CD4-positive, alpha-beta memory T cell (primary cell): ENCODE results near the gene HSCB. TPM values are rescaled to one million over a fixed set of nuclear protein-coding genes. Genes with fewer than 3 reads are reported as not detected.

Experiments
- CTCF ChIA-PET: fragments of 350-600 bp; sonication (Branson Sonifier 250); formaldehyde crosslinking; loops from one replicate; lab custom pipeline; 2021; ENCODE audit warnings: inconsistent platforms; ENCODE audit not compliant: partially characterized antibody; lab: Charles Lee
- POLR2A ChIA-PET: fragments of 350-600 bp; sonication (Branson Sonifier 250); formaldehyde crosslinking; loops from one replicate; lab custom pipeline; 2021; ENCODE audit not compliant: partially characterized antibody; lab: Charles Lee
- DNase-seq, 5 donors: peaks; one replicate each; pipeline versions ENCODE4 v3.0.0 to v3.0.0-alpha.2; 2020 to 2022; ENCODE audit warnings: mixed read lengths in 1 of 5
- H3K27ac ChIP-seq: one replicate; pipeline ENCODE4 v1.7.0; 2013; ENCODE audit warnings: low read depth, low read length
- H3K27me3 ChIP-seq: 2 replicates; pipeline ENCODE4 v1.7.0; 2013; ENCODE audit warnings: mild to moderate bottlenecking, low read length, moderate library complexity; ENCODE audit not compliant: insufficient read depth
- H3K36me3 ChIP-seq: 2 replicates; pipeline ENCODE4 v1.7.0; 2013; ENCODE audit warnings: mild to moderate bottlenecking, low read length, moderate library complexity; ENCODE audit not compliant: insufficient read depth
- H3K4me1 ChIP-seq: 2 replicates; pipeline ENCODE4 v1.7.0; 2013; ENCODE audit warnings: mild to moderate bottlenecking, low read length, moderate library complexity; ENCODE audit not compliant: insufficient read depth
- H3K4me3 ChIP-seq, 2 donors: one replicate each; pipeline ENCODE4 v1.7.0; 2013; ENCODE audit warnings: low read length in 2 of 2, mild to moderate bottlenecking in 1 of 2
- H3K9me3 ChIP-seq, 2 donors: one replicate each; pipeline ENCODE4 v1.7.0; 2013; ENCODE audit warnings: low read length in 2 of 2, control low read depth in 1 of 2; ENCODE audit not compliant: control insufficient read depth in 1 of 2
- H3K27ac Mint-ChIP-seq, 7 donors: one replicate each; pipeline ENCODE4 v1.8.0; 2020 to 2021; ENCODE audit warnings: mixed read lengths in 7 of 7, mild to moderate bottlenecking in 6 of 7, inconsistent platforms in 3 of 7, moderate library complexity in 3 of 7
- H3K27me3 Mint-ChIP-seq, 2 donors: one replicate each; pipeline ENCODE4 v1.8.0; 2020 to 2021; ENCODE audit warnings: mixed read lengths in 2 of 2
- H3K36me3 Mint-ChIP-seq, 2 donors: one replicate each; pipeline ENCODE4 v1.8.0; 2020 to 2021; ENCODE audit warnings: mixed read lengths in 2 of 2, inconsistent platforms in 1 of 2, mild to moderate bottlenecking in 1 of 2
- H3K4me1 Mint-ChIP-seq, 4 donors: one replicate each; pipeline ENCODE4 v1.8.0; 2020 to 2021; ENCODE audit warnings: mixed read lengths in 4 of 4, mild to moderate bottlenecking in 1 of 4
- H3K4me3 Mint-ChIP-seq, 8 donors: one replicate each; pipeline ENCODE4 v1.8.0; 2020 to 2021; ENCODE audit warnings: mixed read lengths in 8 of 8, mild to moderate bottlenecking in 7 of 8, moderate library complexity in 6 of 8, inconsistent platforms in 3 of 8
- H3K9me3 Mint-ChIP-seq, 8 donors: one replicate each; pipeline ENCODE4 v1.8.0; 2020 to 2021; ENCODE audit warnings: mixed read lengths in 8 of 8, mild to moderate bottlenecking in 5 of 8, inconsistent platforms in 3 of 8, moderate library complexity in 1 of 8
- intact Hi-C: fragments of 100-400 bp; cut with micrococcal nuclease; formaldehyde crosslinking; loops from one replicate; pipeline ENCODE4 v1.15.1; 2023
- polyA plus RNA-seq, 2 donors: library from polyadenylated mRNA; unstranded; fragments of 300-500 nt; fragmentation: Illumina TruSeq; gene quantifications; one replicate each; pipeline ENCODE4 v1.2.3, GENCODE V29; 2021
- total RNA-seq, 2 experiments: library from RNA; stranded (reverse); gene quantifications; one replicate each; pipeline ENCODE4 v1.2.3, GENCODE V29; 2021

Gene HSCB
- total and polyA plus RNA-seq, 4 experiments from 2014 or later: 7.6 to 11.1 (median 9.8) TPM

GRCh38 chr22:28773461-28773867 is 31.6 kb downstream of the HSCB start:
- intact Hi-C loops: loop anchor here (5.0 kb wide), 1 partner anchor 39 kb away; no protein-coding TSS in a partner anchor
- Histone ChIP-seq H3K27ac (peak overlapping the region; percentile 84), H3K4me3 (peak overlapping the region; percentile 72 to 86), H3K27me3 (no peaks in the 10 kb centered on the region), H3K4me1 (peaks cover 35% of the 10 kb centered on the region), H3K36me3 (no peaks in the 10 kb centered on the region), H3K9me3 (no peaks in the 10 kb centered on the region)
- ChIA-PET CTCF (interaction anchor here (0.6 to 4.2 kb wide), 11 partner anchors 11 to 173 kb away, joined by 3 to 16 read pairs (median 4); partner anchors contain the start of gene XBP1), POLR2A (interaction anchor here (0.6 to 2.1 kb wide), 10 partner anchors 11 to 380 kb away, joined by 3 to 51 read pairs (median 6); partner anchors contain the start of gene XBP1)
- Mint-ChIP-seq H3K4me3 (peak overlapping the region; percentile 92 to 99 (median 96)), H3K4me1 (peaks cover 17 to 36% (median 27%) of the 10 kb centered on the region in 4 donors), H3K27me3 (no peaks in the 10 kb centered on the region), H3K36me3 (peaks cover 10 to 20% of the 10 kb centered on the region in 2 donors), H3K27ac (peak overlapping the region; percentile 81 to 97 (median 93)), H3K9me3 (no peaks in the 10 kb centered on the region)
- DNase-seq: no peak

- H3K36me3 ChIP-seq: no peaks in the 10 kb centered on the region
- no peaks in the 10 kb centered on the region for H3K27me3 ChIP-seq
- Mint-ChIP-seq H3K4me3 (peak overlapping the region; percentile 33 to 94 (median 74)), H3K27me3 (no peaks in the 10 kb centered on the region), H3K9me3 (no peaks in the 10 kb centered on the region), H3K4me1 (peaks cover 21 to 38% (median 29%) of the 10 kb centered on the region in 4 donors), H3K27ac (peak overlapping the region in 6 of 7 donors; percentile 13 to 92 (median 64)), H3K36me3 (peaks cover 10 to 23% of the 10 kb centered on the region in 2 donors)
- CTCF ChIA-PET: interaction anchor here (0.6 to 4.2 kb wide), 5 partner anchors 10 to 174 kb away, joined by 3 to 16 read pairs (median 8); no protein-coding TSS in a partner anchor
- no peak overlapping the region for H3K4me3 ChIP-seq
- peaks cover 38% of the 10 kb centered on the region for H3K4me1 ChIP-seq
- H3K9me3 ChIP-seq: no peaks in the 10 kb centered on the region
- H3K27ac ChIP-seq: peak overlapping the region; percentile 26
- intact Hi-C loops: loop anchor here (5.0 kb wide), 1 partner anchor 38 kb away; no protein-coding TSS in a partner anchor
- DNase-seq: no peak
- POLR2A ChIA-PET: interaction anchor here (0.6 to 1.5 kb wide), 2 partner anchors 26 to 37 kb away, joined by 3 read pairs; partner anchors contain the start of gene XBP1
These were observed 32.5 kb downstream of the HSCB start for GRCh38 chr22:28774378-28774777.

- H3K9me3 ChIP-seq: no peaks in the 10 kb centered on the region
- H3K27ac ChIP-seq: no peak overlapping the region
- H3K27me3 ChIP-seq: no peaks in the 10 kb centered on the region
- no peaks in the 10 kb centered on the region for H3K9me3 Mint-ChIP-seq
- DNase-seq: no peak
- H3K27ac Mint-ChIP-seq: peak overlapping the region in 1 of 7 donors; percentile 27
- H3K36me3 ChIP-seq: peaks cover 27% of the 10 kb centered on the region
- H3K4me3 ChIP-seq: no peak overlapping the region
- ChIA-PET POLR2A (interaction anchor here (1.0 kb wide), 1 partner anchor 20 kb away, joined by 6 read pairs; the partner anchor contains the start of gene XBP1), CTCF (interaction anchor here (1.2 to 1.4 kb wide), 2 partner anchors 10 to 49 kb away, joined by 5 to 6 read pairs; no protein-coding TSS in a partner anchor)
- H3K4me3 Mint-ChIP-seq: no peak overlapping the region
- no peaks in the 10 kb centered on the region for H3K27me3 Mint-ChIP-seq
- peaks cover 17 to 42% (median 24%) of the 10 kb centered on the region in 4 donors for H3K4me1 Mint-ChIP-seq
- H3K36me3 Mint-ChIP-seq: peaks cover 26 to 41% of the 10 kb centered on the region in 2 donors
- intact Hi-C loops: no loop called here
- peaks cover 29% of the 10 kb centered on the region for H3K4me1 ChIP-seq
These were observed 38.0 kb downstream of the HSCB start for GRCh38 chr22:28779833-28780232.

GRCh38 chr22:28780296-28780695 is 38.5 kb downstream of the HSCB start:
- Mint-ChIP-seq H3K27ac (no peak overlapping the region), H3K9me3 (no peaks in the 10 kb centered on the region), H3K27me3 (no peaks in the 10 kb centered on the region), H3K4me3 (no peak overlapping the region), H3K36me3 (peaks cover 30 to 44% of the 10 kb centered on the region in 2 donors), H3K4me1 (peaks cover 15 to 38% (median 21%) of the 10 kb centered on the region in 4 donors)
- H3K27me3 ChIP-seq: no peaks in the 10 kb centered on the region
- peaks cover 24% of the 10 kb centered on the region for H3K4me1 ChIP-seq
- POLR2A ChIA-PET: interaction anchor here (1.0 kb wide), 1 partner anchor 20 kb away, joined by 4 read pairs; no protein-coding TSS in a partner anchor
- no peak for DNase-seq
- no peaks in the 10 kb centered on the region for H3K9me3 ChIP-seq
- CTCF ChIA-PET: interaction anchor here (1.1 to 1.2 kb wide), 2 partner anchors 11 to 192 kb away, joined by 3 to 4 read pairs; no protein-coding TSS in a partner anchor
- peaks cover 32% of the 10 kb centered on the region for H3K36me3 ChIP-seq
- H3K27ac ChIP-seq: no peak overlapping the region
- H3K4me3 ChIP-seq: no peak overlapping the region
- intact Hi-C loops: no loop called here

GRCh38 chr22:28783786-28784671 is 42.2 kb downstream of the HSCB start:
- Histone ChIP-seq H3K4me1 (peaks cover 11% of the 10 kb centered on the region), H3K27ac (no peak overlapping the region), H3K27me3 (no peaks in the 10 kb centered on the region), H3K4me3 (no peak overlapping the region), H3K9me3 (no peaks in the 10 kb centered on the region), H3K36me3 (peaks cover 48% of the 10 kb centered on the region)
- DNase-seq: no peak
- ChIA-PET CTCF (interaction anchor here (0.8 to 10.2 kb wide), 4 partner anchors 10 to 183 kb away, joined by 3 to 166 read pairs (median 41); partner anchors contain the start of gene XBP1), POLR2A (interaction anchor here (1.3 to 1.8 kb wide), 4 partner anchors 11 to 27 kb away, joined by 3 to 8 read pairs (median 4); partner anchors contain the start of genes CCDC117 and XBP1)
- Mint-ChIP-seq H3K4me3 (no peak overlapping the region), H3K27me3 (no peaks in the 10 kb centered on the region), H3K36me3 (peaks cover 47 to 70% of the 10 kb centered on the region in 2 donors), H3K27ac (peak overlapping the region in 1 of 7 donors; percentile 59), H3K4me1 (peaks cover 9 to 25% (median 17%) of the 10 kb centered on the region in 4 donors), H3K9me3 (no peaks in the 10 kb centered on the region)
- intact Hi-C loops: no loop called here

GRCh38 chr22:28788601-28789000 is 46.8 kb downstream of the HSCB start:
- ChIA-PET POLR2A (interaction anchor here (1.6 to 2.2 kb wide), 2 partner anchors 12 to 41 kb away, joined by 5 to 14 read pairs; partner anchors contain the start of gene XBP1), CTCF (interaction anchor here (1.1 to 10.2 kb wide), 9 partner anchors 12 to 277 kb away, joined by 3 to 166 read pairs (median 6); partner anchors contain the start of genes CCDC117 and XBP1)
- H3K27me3 ChIP-seq: no peaks in the 10 kb centered on the region
- H3K4me1 ChIP-seq: peaks cover 34% of the 10 kb centered on the region
- no peaks in the 10 kb centered on the region for H3K9me3 ChIP-seq
- Mint-ChIP-seq H3K4me1 (peaks cover 25 to 44% (median 35%) of the 10 kb centered on the region in 4 donors), H3K4me3 (no peak overlapping the region), H3K36me3 (peaks cover 33 to 60% of the 10 kb centered on the region in 2 donors), H3K9me3 (no peaks in the 10 kb centered on the region), H3K27ac (peak overlapping the region in 2 of 7 donors; percentile 46 to 78), H3K27me3 (no peaks in the 10 kb centered on the region)
- no peak for DNase-seq
- H3K36me3 ChIP-seq: peaks cover 33% of the 10 kb centered on the region
- no peak overlapping the region for H3K27ac ChIP-seq
- intact Hi-C loops: no loop called here
- no peak overlapping the region for H3K4me3 ChIP-seq
